GM23248 (cell line): Measurements from ENCODE around the gene ADAT1.

Experiments
- EZH2 ChIP-seq: fragments of 200-600 bp; sonication (generic); IDR thresholded peaks from 2 replicates; pipeline ENCODE4 v1.6.1; 2018; ENCODE audit warnings: antibody characterized with exemption, mild to moderate bottlenecking; ENCODE audit not compliant: insufficient read depth, poor library complexity, severe bottlenecking
- EZH2phosphoT487 ChIP-seq: fragments of 200-600 bp; sonication (generic); IDR thresholded peaks from 2 replicates; pipeline ENCODE4 v1.6.1; 2018; ENCODE audit warnings: antibody characterized with exemption, moderate library complexity, mild to moderate bottlenecking, low read depth; ENCODE audit not compliant: insufficient read depth

- TF ChIP-seq EZH2, result no peak
- TF ChIP-seq EZH2phosphoT487, result no peak
Observed at GRCh38 chr16:75552951-75553350, 70.1 kb downstream of the ADAT1 start.
